Measurements from ENCODE around the gene SLC26A4.

- TF ChIP-seq CTCF (IDR thresholded peaks at IDR 0.05) (no peak), POLR2A (IDR thresholded peaks at IDR 0.05) (no peak)
Measured at GRCh38 chr7:107684947-107685463, 24.4 kb downstream of the SLC26A4 start.
